ENCODE results near the gene RAMP1.

Gene RAMP1

DNA sequence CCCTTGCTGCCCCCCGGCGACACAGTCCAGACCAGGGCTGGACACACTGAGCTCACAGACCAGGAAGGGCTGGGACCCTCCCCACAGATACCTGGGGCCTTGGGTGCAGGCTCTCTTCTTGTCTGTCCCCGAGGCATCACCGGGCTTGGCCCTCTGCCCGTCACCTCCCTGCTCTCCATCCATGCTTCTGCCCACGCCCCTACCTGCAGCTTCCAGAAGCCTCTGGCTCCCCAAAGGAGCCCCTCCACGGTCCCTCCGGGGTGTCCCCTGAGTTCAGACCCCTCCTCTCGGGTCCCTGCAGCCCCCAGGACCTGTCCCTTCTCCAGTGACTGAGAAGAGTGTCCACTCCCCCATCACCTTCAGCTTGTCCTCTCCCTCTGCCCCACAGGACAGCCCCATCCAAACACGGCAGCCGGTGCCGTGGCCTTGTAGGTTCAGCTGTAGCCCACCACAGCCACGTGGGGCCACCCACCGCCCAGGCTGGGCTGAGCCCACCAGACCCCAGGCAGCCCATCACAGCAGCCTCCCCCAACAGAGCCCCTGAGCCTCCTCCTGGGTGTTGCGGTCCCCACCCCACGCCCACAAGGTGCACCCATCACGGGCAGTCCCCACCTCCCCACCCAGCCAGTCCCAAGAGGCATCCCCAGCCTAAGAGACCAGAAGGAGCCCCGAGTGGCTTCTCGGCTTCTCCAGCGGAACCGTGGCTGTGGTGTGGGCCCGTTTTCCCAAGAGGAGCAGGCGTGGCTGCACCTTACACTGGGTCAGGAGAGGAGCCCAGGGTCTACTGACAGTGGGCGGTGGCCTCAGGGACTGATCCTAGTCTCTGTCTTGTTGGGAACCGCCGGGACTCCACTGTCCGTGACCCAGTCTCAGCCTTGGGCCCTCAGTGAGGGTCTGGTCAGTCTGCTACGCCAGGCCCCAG is 53.1 kb downstream of the RAMP1 start:
- FAIRE-seq (no peak), DNase-seq (ENCODE audit: insufficient read length, low spot score) (no peak)

DNA sequence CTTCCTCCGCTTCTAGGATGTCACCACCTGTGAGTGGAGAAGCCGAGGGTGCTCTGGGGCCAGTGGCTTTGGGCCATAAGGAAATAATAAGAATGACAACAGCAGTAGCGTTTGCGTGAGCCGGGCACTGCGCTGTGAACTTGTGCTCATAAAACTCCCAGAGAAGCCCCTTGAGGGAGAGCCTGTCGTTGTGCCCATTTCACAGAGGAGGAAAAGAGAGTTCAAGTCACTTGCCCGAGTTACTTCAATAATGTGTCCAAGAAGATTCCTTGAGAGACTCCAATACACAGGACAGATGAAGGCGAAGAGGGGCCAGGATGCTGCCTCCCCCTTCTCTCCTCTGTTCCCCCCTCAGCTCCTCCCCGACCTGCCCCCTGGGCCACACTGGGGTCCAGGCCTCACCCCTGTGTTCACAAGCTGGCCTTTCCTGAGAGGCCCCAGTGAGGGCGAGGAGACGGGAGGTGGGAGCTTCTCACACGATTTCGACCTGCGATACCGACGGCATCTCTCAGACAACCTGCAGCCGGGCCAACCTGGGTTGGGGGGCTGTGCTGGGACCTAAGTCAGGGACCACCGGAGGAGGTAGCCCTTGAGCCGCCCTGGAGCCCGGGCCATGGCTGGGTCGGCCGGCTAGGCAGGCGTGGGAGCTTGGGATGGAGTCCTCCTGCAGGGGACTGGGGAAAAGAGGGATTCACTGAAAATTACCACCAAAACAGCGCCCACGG is 53.9 kb downstream of the RAMP1 start:
- FAIRE-seq (no peak), DNase-seq (ENCODE audit: insufficient read length, low spot score) (no peak)

DNA sequence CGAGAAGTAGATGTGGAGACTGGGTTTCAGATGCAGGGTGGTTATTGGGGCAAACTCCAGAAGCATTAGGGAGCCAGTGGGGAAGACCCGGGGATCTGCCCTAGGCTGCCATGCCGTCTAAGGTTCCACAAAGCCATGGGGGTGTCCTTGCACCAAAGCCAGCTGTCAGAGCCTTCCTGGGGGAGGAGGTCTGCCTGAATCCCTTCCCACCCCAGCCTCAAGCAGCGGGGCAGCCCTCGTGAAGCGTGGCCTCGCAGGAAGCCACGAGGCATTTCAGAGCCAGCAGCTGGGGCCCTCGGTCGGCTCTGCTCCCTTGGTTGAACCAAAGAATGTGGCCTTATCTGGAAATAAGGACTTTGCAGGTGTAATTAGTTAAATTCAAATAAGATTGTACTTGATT is 56.2 kb downstream of the RAMP1 start:
- FAIRE-seq, result no peak

DNA sequence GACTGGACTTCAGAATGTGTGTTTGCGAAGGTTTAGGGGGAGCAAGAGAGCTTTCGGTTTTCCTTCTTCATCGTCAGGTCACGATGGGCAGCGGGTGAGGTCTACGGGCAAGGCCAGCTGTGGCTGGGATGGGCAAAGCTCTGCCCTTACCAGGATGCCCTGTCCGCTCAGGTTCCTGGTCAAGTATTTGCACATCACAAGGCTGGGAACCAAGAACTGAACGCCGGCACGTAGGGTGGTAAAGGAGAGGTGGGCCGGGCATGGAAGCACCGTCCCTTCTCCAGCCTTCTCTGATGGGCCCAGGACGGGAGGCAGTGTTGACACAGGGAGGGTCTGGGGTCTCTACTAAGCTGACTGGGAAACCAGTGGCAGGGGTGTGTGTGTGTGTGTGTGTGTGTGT is 56.9 kb downstream of the RAMP1 start:
- DNase-seq (ENCODE audit: insufficient read length, low spot score), result no peak
- no peak for FAIRE-seq

More for the DNA sequence above, 56.2 kb downstream of the RAMP1 start:
- no peak for DNase-seq (ENCODE audit: insufficient read length, low spot score)

DNA sequence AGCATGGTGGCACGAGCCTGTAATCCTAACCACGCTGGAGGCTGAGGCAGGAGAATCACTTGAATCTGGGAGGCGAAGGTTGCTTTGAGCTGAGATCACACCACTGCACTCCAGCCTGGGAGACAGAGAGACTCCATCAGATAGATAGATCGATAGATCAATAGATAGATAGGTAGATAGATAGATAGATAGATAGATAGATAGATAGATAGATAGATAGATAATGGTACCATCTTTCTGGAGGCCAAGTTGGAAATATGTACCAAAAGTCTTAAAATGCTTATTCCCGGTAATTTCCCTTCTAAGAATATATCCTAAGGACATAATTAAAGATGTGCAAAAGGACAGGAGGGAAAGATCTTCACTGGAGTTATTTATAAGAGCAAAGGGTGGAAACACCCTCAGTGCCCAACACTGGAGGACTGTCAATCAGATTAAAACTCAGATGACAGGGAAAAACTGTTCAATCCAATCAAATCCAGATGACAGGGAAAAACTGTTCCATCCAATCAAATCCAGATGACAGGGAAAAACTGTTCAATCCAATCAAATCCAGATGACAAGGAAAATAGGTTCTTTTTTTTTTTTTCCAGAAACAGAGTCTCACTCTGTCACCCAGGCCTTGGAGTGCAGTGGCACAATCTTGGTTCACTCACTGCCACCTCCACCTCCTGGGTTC is 58.4 kb downstream of the RAMP1 start:
- no peak for DNase-seq (ENCODE audit: insufficient read length, low spot score)
- no peak for FAIRE-seq

DNA sequence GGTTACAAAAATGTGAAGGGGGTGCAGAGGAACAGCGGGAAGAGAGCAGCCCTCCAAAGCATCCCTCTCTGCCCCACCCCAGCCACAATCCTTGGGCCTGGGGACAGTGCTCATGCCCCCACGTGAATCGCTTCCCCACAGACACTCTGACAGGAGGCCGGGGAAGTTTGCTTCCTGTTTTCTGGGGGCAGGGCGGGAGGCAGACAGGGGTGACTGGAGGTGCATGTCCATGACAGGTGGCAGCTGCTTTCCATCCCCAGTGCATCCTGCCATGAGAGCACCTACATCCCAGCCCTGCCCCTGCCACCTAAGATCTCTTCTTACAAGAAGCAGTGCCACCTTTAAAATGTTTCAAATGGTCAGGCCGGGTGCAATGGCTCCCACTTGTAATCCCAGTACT is 60.2 kb downstream of the RAMP1 start:
- FAIRE-seq (no peak), DNase-seq (ENCODE audit: insufficient read length, low spot score) (no peak)

DNA sequence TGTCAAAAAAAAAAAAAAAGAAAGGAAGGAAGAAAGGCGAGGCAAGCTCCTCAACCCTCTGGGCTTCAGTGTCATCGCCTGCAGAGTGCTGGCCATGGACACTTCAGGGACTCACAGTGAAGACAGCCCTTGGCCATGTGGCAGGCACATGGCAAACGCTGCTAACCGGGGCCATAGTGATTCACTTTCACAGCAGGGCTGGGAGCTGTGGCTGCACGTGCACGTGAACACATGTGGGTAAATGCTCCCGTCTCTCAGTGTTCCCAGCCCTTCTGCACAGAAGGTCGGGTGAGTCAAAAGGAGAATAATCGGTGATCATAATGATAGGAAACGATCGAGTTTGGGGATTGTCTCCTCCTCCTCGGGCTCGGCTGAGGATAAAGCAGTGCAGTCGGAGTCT is 61.2 kb downstream of the RAMP1 start:
- FAIRE-seq (no peak), DNase-seq (ENCODE audit: insufficient read length, low spot score) (no peak)

DNA sequence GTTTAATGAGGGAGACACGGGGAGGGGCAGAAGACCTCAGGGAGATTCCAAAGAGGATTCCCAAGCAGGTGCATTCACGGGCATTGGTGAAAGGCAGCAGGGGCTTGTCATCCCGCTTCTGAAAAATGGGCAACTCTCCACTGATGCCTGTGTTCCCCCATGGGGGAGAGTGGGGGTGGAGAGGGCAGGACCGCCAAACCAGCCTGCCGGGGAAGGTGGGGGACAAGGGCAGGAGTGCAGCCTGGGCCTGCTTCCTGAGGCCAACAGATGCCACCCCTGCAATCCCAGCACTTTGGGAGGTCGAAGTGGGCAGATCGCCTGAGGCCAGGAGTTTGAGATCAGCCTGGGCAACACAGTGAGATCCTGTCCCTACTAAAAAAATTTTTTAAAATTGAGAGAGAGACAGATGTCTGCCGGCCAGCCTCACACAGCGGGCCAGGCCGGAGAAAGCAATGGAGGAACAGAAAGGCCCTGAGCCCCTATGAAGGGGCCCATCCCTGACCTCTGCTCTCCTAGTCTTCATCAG is 62.6 kb downstream of the RAMP1 start:
- FAIRE-seq (no peak), DNase-seq (ENCODE audit: insufficient read length, low spot score) (no peak)

DNA sequence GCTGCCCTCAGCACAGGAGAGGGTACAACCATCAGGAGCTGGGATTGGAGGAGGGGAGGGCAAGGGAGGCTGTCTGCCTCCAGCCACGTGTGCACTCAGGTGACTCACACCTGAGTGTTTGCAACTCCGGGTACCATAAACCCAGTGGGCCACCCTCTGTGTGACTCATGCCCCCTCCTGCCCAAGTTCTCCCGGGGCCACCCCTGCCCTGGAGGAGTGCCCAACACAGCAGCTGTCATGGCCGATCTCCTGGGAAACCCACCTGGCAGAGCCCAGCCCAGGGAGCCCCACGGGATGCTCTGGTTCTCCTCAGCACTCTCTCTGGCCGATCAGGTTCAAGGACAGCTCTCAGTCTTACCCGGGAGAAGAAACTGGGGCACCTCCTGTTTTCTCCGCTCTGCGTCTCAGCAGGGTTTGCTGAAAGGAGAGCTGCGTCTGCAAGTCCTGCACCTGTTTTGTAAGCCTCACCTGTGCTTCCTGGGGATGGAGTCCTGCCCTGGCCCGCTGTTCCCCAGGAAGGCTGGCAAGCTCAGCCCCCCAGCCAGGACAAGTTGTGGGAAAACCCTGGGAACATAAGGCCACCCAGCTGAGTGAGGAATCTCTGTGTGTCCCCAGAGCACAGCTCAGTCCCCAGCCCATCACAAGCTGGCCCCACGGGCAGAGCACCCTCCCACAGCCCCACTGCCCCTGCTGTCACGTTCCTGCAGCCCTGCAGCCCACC is 63.4 kb downstream of the RAMP1 start:
- no peak for DNase-seq (ENCODE audit: insufficient read length, low spot score)
- FAIRE-seq, result no peak

DNA sequence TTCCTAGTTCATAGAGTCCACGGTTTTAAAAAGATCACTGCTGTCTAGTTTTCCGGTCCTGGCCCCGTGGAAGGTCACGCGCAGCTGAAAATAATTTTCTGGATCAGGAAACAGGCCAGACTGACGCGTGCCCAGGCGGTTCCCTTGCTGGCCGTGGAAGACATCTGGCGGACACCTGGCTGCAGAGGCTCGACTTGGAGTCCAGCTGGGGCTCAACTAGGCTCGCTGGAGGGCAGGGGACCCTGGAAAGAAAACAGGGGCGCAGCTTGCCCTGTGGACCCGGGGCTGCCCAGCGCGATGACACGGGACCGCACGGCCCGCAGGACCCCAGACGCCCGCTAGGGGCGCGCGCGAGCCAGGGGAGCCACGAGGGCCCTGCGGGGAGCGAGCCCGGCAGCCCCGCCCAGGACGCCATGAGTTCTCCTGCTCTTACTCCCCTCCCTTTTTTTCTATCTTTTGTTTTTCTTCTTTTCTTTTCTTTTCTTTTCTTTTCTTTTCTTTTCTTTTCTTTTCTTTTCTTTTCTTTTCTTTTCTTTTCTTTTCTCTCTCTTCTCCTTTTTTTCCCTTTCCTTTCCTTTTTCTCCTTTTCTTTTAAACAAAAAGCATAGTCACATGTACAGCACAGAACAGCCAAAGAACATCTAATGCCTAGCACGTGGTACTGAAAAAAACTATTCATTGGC is 64.2 kb downstream of the RAMP1 start:
- FAIRE-seq (no peak), DNase-seq (ENCODE audit: insufficient read length, low spot score) (peak; percentile 90)

DNA sequence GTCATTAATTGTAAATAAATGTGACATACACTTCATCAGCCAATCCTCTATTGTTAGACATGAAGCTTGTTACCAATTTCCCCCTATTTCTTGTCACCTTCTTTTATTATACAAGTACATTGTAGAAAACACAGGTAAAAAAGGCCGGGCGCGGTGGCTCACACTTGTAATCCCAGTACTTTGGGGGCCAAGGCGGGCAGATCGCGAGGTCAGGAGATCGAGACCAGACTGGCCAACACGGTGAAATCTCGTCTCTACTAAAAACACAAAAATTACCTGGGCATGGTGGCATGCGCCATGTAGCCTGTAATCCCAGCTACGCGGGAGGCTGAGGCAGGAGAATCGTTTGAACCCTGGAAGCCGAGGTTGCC is 64.7 kb downstream of the RAMP1 start:
- FAIRE-seq (no peak), DNase-seq (ENCODE audit: insufficient read length, low spot score) (no peak)

DNA sequence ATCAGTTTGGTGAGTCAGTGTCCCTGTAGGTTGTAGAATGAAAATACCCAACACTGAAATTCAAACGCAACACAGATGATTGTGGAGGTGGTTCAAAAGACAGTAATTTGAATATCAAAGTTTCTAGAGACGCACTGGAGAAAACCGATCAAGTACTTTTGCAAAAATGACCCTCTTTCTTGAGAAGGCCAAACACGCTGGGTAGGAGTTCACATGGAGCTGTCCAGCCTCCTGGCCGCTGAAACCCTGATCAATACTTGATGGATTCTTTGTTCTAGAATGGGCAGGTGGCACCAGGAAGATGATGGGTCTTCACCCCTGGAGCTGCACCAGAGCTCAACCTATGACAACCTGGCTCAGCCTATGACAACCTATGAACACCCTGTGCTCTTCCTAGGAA is 67.7 kb downstream of the RAMP1 start:
- DNase-seq (ENCODE audit: insufficient read length, low spot score) (no peak), FAIRE-seq (no peak)

DNA sequence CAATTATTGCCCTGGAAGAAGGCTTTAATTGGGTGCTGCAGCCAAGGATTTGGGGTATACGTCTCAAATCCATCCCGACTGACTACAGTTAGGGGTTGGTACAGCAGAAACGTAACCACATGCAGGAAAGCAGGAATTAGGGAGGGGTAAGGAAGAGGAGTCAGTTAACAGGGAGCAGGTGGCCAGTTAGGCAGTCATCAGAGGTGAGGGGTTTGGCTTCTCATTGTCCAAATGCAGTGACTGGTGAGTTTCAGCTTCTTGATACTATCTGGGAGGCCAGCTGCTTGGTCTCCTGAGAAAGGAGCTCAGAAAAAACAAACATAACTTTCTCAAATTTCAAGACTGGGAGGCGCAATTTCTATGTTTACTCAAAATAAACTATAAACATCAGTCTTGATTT is 68.6 kb downstream of the RAMP1 start:
- FAIRE-seq, result no peak

DNA sequence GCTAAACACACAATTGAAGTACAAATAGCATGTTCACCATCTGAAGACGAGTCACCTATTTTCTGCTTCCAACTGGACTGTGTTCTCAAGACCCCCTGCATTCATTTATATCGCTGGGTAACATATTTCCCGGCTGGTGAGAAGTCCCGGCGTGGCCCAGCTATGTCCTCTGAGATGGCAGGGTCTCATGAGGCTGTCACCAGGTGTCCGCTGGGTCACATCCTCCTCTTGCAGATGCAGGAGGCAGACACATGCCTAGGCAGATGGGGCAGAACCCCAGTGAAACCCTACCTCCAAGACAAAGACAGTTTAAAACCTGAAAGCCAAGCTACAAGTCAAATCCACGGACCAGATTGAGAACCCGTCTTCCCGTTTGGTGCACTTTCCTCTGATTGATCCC is 70.6 kb downstream of the RAMP1 start:
- no peak for FAIRE-seq
- no peak for DNase-seq (ENCODE audit: insufficient read length, low spot score)

More for the DNA sequence above, 68.6 kb downstream of the RAMP1 start:
- DNase-seq (ENCODE audit: insufficient read length, low spot score), result no peak

DNA sequence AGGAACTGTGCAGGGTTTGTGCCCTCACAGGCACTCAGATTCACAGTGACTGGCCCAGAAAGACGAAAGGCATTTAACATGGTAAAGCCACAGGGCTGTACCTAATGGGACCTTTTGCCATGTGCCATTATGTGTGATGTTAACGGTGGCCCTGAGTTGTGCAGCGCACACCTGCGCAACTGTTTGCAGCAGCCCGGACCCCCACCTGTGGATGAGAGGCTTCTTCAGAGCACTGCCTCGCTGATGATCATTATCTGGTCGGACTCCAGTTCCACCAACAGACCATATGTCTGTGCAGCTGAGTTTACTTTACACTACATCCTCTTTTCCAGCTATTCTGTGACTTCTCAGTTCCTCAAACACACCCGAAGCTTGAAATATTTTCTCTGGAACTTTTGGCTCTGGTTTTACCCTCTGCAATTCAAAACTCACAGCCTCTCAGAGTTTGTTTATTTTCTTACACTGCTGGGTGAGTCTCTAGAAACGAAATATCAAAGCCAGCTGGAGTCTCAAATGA is 71.8 kb downstream of the RAMP1 start:
- FAIRE-seq (no peak), DNase-seq (ENCODE audit: insufficient read length, low spot score) (no peak)

DNA sequence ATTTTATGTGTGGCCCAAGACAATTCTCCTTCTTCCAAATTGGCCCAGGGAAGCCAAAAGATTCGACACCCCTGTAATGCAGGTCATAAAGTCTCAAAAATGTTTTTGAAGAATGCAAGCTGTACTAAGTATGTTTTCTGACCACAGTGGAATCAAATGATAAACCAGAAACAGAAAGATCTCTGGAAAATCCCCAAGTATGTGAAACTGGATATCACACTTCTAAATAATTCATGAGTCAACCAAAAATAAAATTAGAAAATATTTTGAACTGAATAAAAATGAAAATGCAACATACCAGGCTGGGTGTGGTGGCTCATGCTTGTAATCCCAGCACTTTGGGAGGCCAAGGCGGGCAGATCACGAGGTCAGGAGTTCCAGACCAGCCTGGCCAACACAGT is 73.3 kb downstream of the RAMP1 start:
- FAIRE-seq (no peak), DNase-seq (ENCODE audit: insufficient read length, low spot score) (no peak)

DNA sequence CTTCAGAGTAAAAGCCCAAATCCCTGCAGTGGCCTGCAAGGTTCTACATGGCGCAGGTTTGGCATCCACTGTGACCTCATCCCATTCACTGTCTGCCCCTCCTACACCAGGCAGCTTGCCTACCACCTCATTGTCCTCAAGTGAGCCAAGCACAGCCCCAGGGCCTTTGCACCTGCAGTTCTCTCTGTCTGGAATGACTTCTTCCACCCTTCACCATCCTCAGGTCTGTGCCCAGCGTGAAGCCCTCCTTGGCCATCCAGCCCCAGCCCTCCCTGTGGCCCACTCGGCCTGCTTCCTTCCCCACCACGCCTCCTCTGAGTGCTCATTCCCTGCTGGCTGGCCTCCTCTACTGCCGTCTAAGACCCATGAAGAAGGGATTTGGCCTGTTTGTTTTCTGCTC is 74.8 kb downstream of the RAMP1 start:
- DNase-seq (ENCODE audit: insufficient read length, low spot score) (no peak), FAIRE-seq (no peak)

DNA sequence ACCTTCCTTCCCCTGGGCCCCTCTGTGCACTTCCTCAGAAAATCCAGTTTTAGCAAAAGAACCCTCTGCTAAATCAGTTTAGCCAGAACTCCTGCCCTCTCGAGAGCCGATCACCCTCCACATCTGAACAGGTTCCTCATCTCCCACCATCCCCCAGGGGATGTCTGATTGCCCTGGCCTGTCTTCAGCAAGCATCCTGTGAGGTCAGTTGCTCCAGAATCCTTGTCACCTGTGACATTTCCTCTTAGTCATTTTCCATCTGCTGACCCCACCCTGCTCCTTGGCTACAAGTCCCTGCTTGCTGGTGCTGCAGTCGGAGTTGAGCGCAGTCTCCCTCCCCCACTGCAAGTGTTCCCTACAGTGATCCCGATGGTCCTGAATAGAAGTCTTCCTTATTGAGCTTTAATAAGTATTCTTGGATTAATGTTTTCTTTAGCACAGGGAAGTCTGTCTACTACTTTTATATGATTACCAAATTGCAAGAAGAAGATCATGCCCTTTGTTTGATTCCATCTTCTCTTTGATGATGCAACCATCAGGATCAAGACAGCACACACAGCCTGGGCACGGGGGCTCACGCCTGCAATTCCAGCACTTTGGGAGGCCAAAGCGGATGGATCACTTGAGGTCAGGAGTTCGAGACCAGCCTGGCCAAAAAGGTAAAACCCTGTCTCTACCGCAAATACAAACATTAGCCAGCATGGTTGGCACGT is 76.5 kb downstream of the RAMP1 start:
- DNase-seq (ENCODE audit: insufficient read length, low spot score) (no peak), FAIRE-seq (no peak)

DNA sequence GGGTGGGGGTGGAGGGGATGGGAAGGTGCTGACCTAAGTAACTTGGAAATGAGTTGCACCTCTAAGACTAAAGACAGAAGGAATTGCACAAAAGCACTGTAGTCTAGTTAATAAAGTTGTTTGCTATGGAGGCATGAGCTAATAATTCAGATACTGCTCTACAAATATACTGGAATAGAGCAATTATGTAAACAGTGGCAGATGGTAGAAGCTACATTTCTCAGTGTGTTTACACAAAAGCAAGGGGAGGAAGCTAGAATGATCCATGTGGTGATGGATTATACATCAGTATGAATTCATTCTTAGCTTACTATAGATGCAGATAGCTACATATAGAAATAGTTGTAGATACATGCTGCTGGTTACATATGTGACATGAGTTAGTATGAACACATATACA is 79.8 kb downstream of the RAMP1 start:
- DNase-seq (ENCODE audit: insufficient read length, low spot score) (no peak), FAIRE-seq (no peak)

Measured in GM19239 (cell line).